C4-2B (cell line): ENCODE measurements around the gene MAP2K3.

Experiments
- CTCF ChIP-seq: fragments of 450-650 bp; conservative IDR thresholded peaks from 2 replicates; pipeline ENCODE4 v1.5.1; 2017; ENCODE audit warnings: mild to moderate bottlenecking
- ZFX ChIP-seq: fragments of 450-650 bp; IDR thresholded peaks from 2 replicates; pipeline ENCODE4 v1.6.1; 2017

- TF ChIP-seq CTCF (no peak), ZFX (no peak)
Observed at GRCh38 chr17:21303441-21304065, 19.0 kb downstream of the MAP2K3 start.
